Fibroblast of lung (primary cell): ENCODE measurements around the gene ZNF37A.

ENCODE experiments used
- EZH2 ChIP-seq: IDR thresholded peaks from 2 replicates; pipeline ENCODE4 v1.5.1; 2012; ENCODE audit warnings: low read length, control low read depth, mild to moderate bottlenecking; ENCODE audit errors: missing control alignments
- TF ChIP-seq, protein P1 (sequence below), 2 donors: IDR thresholded peaks in 1 of 2; conservative IDR thresholded peaks in 1 of 2; 1 replicate in 1 of 2; 2 replicates in 1 of 2; pipeline ENCODE4 v1.5.1; 2011 to 2012; ENCODE audit warnings: low read length in 2 of 2, control low read depth in 1 of 2, inconsistent platforms in 1 of 2, low read depth in 1 of 2, mild to moderate bottlenecking in 1 of 2

DNA sequence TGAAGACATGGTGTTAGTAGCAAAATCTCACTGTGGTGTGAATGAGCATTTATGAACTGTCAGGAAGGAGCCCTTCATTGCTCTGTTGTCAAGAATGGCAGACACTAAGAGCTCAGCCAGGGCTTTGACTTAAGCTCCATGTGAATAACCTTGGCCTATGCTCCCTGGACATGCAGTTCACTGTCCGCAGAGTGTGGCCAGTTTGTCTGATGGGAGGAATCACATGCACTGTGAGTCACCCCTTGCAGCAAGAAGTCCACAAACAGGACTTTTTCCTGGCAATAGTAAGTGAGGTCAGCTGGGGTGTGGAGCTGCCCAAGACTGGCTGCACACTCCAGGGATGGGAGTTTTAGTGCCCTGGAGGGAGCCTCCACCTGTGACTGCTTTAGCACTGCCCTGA lies 49.5 kb downstream of the ZNF37A start:
- TF ChIP-seq, protein P1, sequence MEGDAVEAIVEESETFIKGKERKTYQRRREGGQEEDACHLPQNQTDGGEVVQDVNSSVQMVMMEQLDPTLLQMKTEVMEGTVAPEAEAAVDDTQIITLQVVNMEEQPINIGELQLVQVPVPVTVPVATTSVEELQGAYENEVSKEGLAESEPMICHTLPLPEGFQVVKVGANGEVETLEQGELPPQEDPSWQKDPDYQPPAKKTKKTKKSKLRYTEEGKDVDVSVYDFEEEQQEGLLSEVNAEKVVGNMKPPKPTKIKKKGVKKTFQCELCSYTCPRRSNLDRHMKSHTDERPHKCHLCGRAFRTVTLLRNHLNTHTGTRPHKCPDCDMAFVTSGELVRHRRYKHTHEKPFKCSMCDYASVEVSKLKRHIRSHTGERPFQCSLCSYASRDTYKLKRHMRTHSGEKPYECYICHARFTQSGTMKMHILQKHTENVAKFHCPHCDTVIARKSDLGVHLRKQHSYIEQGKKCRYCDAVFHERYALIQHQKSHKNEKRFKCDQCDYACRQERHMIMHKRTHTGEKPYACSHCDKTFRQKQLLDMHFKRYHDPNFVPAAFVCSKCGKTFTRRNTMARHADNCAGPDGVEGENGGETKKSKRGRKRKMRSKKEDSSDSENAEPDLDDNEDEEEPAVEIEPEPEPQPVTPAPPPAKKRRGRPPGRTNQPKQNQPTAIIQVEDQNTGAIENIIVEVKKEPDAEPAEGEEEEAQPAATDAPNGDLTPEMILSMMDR (conservative IDR thresholded peaks at IDR 0.05 in 1 of 2, IDR thresholded peaks at IDR 0.05 in 1 of 2; ENCODE audit: low read depth in 1 of 2, low read length in 2 of 2), result no peak
- no peak for TF ChIP-seq EZH2
